NCI-H2029 treated with DMSO at 0.1 percent for 48 hours (cell line): ENCODE results near the gene PRKAR2B.
"Not testable (repeated sequence)": the region's sequence is repeated elsewhere in the genome, so short reads cannot be mapped to it uniquely, and the experiment has no call there.

Source experiments
- DNase-seq: peaks from one replicate; lab custom pipeline; 2025; lab: John Stamatoyannopoulos, UW

The PRKAR2B gene

GRCh38 chr7:107048783-107049418, 4.4 kb downstream of the PRKAR2B start:
- no peak for DNase-seq

GRCh38 chr7:107049480-107049879, 5.0 kb downstream of the PRKAR2B start:
- no peak for DNase-seq

DNA sequence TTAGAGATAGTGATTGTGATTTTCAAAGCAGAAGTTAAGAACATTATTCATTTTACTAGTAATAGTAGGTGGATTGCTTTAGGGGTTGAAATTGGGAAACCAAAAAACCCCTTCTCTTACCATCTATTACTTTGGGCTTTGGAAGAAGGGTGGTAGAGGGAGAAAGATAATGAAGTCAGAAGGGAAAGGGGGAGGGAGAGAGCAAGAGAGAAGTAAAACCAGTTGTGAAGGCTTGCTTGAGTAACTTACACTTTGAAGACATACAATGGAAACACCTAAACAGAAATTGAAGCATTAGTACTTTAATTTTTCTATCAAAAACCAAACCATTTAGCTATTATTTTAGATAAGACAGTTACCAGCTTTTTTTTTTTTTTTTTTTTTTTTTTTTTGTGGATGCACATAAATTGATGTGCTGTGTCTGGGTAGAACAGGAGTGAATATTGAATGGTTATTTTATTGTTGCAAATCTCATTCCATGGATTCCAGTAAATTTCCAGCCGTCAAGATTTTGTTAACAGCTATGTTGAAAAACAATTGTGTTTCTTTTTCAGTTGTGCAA, 5.5 kb downstream of the PRKAR2B start:
- DNase-seq, result no peak

DNA sequence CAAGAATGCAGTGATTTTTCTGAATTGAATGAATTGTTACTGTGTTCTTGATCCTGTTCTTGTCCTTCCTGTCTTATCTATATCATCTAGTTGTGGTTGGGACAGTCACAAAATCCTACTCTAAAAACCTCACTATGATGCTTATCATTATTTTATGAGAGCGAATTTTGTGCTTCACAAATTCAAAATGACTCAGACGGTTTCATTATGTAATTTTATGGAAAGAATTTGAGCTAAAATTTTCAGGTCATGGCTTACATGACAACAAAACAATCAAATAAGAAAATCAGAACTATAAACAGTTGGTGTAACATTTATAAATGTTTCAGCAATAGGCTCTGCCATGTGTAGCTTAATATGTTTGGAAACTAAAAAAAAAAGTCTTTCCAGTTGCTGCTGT, 6.9 kb downstream of the PRKAR2B start:
- no peak for DNase-seq

- not testable (repeated sequence) for DNase-seq
These were observed 10.5 kb downstream of the PRKAR2B start for GRCh38 chr7:107054965-107055364.

GRCh38 chr7:107056058-107056457, 11.6 kb downstream of the PRKAR2B start:
- not testable (repeated sequence) for DNase-seq

GRCh38 chr7:107056728-107057473, 12.4 kb downstream of the PRKAR2B start:
- DNase-seq, result no peak

- no peak for DNase-seq
These were observed 12.9 kb downstream of the PRKAR2B start for GRCh38 chr7:107057474-107057833.

DNA sequence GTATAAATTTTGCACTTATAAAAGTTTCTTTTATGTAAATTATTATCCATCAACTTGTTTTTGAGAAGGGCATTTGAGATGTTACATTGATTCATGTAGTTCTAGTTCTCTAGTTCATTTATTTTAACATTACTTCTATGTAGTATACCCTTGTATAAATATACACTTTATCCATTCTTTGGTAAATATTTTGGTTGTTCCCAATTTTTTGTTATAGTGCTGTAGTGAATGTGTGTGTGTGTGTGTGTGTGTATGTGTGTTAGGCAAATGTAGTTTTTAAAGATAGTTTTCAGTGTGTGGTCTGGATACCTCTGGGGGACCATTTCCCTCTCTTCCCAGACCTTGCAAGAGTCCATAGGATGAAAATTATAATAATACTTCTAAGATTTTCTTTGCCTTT, 15.0 kb downstream of the PRKAR2B start:
- no peak for DNase-seq

DNA sequence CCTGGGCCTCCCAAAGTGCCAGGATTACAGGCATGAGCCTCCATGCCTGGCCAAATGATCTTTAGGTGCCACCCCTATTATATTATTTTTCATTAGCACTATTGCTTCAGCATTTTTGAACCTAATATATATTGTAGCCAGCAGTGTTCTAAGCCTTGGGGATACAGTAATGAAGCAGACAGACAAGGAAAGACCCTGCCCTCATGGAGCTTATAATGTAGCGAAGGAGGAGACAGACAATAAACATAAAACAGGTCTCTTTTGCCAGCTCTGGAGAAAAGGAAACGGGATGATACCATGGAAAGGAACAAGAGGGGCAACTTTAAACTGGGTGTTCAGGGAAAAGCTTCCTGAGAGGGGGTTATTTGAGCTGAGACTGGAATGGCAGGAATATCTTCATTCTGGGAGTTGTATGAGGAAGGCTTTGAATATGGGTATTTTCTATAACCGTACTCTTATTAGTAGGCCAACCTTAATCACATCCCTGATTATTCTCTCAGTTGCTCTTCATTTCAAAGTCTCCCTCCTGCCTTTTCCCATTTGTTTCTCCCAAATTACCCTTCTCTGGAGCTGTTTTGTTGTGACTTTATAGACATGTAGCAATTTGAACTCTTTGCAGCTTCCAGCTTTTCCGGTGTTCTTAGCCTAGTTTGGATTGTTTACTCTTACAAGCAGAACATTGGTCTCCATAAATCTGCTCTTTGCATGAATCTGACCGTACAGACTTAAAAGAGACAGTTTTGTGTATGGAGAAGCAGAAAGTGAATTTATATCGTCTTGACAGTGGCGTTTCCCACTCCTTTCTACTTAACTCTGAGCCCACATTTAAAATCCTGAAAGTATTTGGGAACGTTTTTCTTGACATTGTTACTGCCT, 19.0 kb downstream of the PRKAR2B start:
- DNase-seq, result no peak

DNA sequence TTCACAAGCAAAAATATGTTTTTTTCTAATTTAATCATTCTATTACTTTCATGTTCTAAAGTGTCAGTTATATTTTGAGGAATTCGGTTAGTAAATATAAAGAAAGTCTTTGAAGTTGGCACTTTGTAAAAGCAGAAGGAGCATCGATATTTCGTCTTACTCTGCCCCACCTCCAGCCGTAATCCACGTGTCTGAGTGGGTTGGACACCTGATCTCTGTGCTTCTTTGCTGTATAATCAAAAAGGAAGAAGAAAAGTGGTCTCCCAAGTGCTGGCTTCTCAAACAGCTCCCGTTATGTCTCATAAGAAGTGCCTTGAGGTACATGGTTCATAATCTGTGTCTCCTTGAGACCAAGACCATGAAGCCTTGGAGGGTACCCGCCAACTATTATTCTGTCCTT, 19.8 kb downstream of the PRKAR2B start:
- DNase-seq, result no peak

DNA sequence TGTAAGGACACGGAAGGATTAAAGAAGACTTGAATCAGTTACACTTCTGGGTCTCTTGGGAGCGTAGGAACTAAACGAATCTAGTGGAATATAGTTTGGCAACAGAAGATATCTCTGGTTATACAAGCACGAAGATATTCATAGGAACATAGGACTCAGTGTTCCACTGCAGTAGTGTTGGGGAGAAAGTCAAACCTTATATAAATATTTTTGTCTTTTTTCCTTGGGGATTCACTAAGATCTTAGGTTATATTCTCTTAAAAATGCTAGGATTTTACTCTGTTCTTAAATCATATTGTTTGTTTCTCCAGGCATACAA, 21.4 kb downstream of the PRKAR2B start:
- DNase-seq, result no peak

- no peak for DNase-seq
These were observed 23.7 kb downstream of the PRKAR2B start for GRCh38 chr7:107068156-107068555.

DNA sequence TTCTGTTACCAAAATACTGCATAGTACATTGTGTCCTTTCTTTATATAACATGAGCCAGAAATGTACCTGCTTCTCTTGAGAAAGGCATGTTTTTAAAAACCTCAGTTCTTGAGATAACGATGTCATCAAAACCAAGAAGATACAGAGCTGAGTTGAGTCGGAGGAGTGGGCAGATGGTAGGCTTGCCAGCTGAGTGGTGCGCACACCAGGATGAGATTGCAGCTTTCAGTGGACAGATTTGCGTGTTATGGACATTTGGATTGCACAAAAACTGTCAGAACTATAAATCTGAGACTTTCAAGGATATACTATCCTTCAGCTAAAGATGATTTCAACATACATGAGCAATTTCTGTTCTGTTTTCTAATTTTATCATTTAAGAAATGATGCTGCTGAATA, 25.0 kb downstream of the PRKAR2B start:
- no peak for DNase-seq

- DNase-seq, result no peak
These were observed 26.2 kb downstream of the PRKAR2B start for GRCh38 chr7:107070710-107071109.

DNA sequence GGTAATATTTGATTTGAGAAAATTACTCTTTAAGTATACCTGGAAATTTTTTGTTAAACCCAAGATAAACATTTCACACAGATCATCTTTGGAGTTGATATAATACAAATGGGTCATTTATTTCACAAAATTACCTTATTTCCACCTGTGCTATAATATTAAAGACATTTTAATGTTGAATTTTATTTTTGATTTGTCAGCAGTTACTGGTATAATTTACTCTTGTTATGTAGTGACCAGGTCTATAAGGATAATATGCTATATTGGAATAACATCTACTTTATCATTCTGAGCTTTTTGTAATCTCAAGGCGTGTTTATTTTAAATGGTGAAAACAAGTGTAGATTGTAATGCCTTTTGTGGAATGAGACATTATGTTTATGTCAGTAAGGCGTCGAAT, 26.6 kb downstream of the PRKAR2B start:
- DNase-seq, result no peak

DNA sequence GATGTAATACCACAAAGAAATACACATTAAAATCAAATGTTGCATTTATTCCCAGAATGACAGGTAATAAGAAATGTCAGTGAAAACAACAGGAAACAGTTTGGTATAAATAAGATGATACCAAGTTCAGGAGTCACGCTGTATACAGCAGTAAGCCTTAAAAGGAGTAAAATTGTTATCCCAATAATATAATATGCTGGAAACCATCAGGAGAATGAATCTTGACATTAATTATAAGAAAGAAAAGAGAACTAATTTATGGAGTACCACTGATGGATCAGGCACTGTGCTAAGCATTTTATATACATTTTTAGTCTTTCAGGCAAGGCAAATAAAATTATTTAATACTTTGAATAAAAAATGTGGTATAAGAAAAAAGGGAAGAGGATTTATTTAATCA, 27.6 kb downstream of the PRKAR2B start:
- DNase-seq, result no peak

GRCh38 chr7:107075863-107076574, 31.5 kb downstream of the PRKAR2B start:
- no peak for DNase-seq

DNA sequence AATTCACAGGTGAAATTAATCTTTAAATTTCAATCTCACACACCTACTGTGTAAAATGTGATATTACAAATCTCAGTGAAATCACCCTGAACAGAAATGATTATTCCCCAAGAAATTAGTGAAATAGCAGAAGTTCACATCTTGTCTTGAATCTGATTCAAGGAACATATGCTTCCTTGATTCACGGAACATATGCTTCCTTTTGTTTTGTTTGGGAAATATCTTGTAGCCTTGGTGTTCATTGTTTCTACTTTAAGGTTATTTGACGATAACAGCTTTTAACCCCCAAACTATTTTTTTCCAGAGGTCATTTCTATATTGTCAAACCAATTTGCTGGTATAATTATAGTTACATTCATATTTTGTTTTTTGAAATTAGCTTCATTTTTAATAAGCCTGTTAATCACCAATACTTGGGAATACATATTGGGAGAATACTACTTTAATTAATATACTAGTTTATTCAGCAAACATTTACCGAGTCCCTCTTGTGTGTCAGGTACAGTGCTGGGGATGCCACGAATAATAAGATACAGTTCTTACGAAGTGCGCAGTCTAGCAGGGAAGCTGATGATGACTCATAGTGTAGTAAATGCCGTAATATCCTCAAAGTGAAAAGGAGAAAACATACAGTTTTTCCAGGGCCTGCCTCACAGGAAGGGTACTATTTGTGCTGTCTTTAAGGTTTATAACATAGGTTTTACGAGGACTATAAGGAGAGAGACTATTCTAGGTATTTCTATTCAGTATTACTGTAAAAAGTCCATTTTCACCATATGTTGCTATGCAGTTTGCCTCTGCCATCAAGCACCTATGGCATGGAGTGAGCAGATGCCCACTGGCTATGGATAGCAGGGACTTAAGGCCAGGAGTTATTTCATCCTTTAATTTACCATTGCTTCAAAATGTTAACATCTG, 32.5 kb downstream of the PRKAR2B start:
- DNase-seq, result no peak

GRCh38 chr7:107077699-107078516, 33.4 kb downstream of the PRKAR2B start:
- DNase-seq, result no peak
